GM19099 (cell line): ENCODE data around the gene RAB7B.

Experiments used
- POLR2A ChIP-seq: IDR thresholded peaks from 3 replicates; pipeline ENCODE4 v1.6.1; 2011; ENCODE audit warnings: low read depth; ENCODE audit not compliant: insufficient read length; ENCODE audit errors: extremely low read depth

Gene RAB7B

GRCh38 chr1:205936311-205936710, 66.9 kb downstream of the RAB7B start:
- TF ChIP-seq POLR2A: no peak

GRCh38 chr1:205935869-205936268, 67.3 kb downstream of the RAB7B start:
- no peak for TF ChIP-seq POLR2A

GRCh38 chr1:205934788-205935187, 68.4 kb downstream of the RAB7B start:
- TF ChIP-seq POLR2A: no peak

GRCh38 chr1:205933671-205934618, 69.2 kb downstream of the RAB7B start:
- TF ChIP-seq POLR2A: no peak

- TF ChIP-seq POLR2A: no peak
Measured at GRCh38 chr1:205932776-205933175, 70.4 kb downstream of the RAB7B start.

GRCh38 chr1:205930799-205931281, 72.4 kb downstream of the RAB7B start:
- TF ChIP-seq POLR2A: no peak

- TF ChIP-seq POLR2A: no peak
Measured at GRCh38 chr1:205930195-205930577, 73.0 kb downstream of the RAB7B start.

- no peak for TF ChIP-seq POLR2A
Measured at GRCh38 chr1:205929496-205930194, 73.5 kb downstream of the RAB7B start.

GRCh38 chr1:205928317-205928716, 74.9 kb downstream of the RAB7B start:
- no peak for TF ChIP-seq POLR2A

GRCh38 chr1:205927676-205928075, 75.5 kb downstream of the RAB7B start:
- TF ChIP-seq POLR2A: no peak

GRCh38 chr1:205927247-205927646, 75.9 kb downstream of the RAB7B start:
- TF ChIP-seq POLR2A: no peak
